Activated T-cell treated with anti-CD3 and anti-CD28 coated beads, Interleukin-2, amount 50 U/mL, for 24 hours (primary cell): ENCODE data around the gene SETBP1.
"Not testable (repeated sequence)": the region's sequence is repeated elsewhere in the genome, so short reads cannot be mapped to it uniquely, and the experiment has no call there.

Experiments
- DNase-seq: peaks from one replicate; pipeline ENCODE4 v3.0.0-alpha.2; 2020
- H3K27ac Mint-ChIP-seq: 2 replicates; pipeline ENCODE4 v1.8.0; 2020; ENCODE audit warnings: mild to moderate bottlenecking, mixed read lengths
- H3K27me3 Mint-ChIP-seq: 2 replicates; pipeline ENCODE4 v1.8.0; 2020; ENCODE audit warnings: mixed read lengths
- H3K36me3 Mint-ChIP-seq: 2 replicates; pipeline ENCODE4 v1.8.0; 2020; ENCODE audit warnings: low read depth, mixed read lengths
- H3K4me1 Mint-ChIP-seq: 2 replicates; pipeline ENCODE4 v1.8.0; 2020; ENCODE audit warnings: low read depth, mixed read lengths
- H3K4me3 Mint-ChIP-seq: 2 replicates; pipeline ENCODE4 v1.8.0; 2020; ENCODE audit warnings: mild to moderate bottlenecking, moderate library complexity, mixed read lengths
- H3K9me3 Mint-ChIP-seq: 2 replicates; pipeline ENCODE4 v1.8.0; 2020; ENCODE audit warnings: mixed read lengths

The SETBP1 gene

GRCh38 chr18:44800766-44801165 is 120.1 kb downstream of the SETBP1 start:
- not testable (repeated sequence) for H3K27me3 Mint-ChIP-seq, DNase-seq, H3K27ac Mint-ChIP-seq, H3K9me3 Mint-ChIP-seq, H3K4me3 Mint-ChIP-seq
- Mint-ChIP-seq H3K36me3 (peaks cover 12% of the 10 kb centered on the region), H3K4me1 (peaks cover 72% of the 10 kb centered on the region)

DNA sequence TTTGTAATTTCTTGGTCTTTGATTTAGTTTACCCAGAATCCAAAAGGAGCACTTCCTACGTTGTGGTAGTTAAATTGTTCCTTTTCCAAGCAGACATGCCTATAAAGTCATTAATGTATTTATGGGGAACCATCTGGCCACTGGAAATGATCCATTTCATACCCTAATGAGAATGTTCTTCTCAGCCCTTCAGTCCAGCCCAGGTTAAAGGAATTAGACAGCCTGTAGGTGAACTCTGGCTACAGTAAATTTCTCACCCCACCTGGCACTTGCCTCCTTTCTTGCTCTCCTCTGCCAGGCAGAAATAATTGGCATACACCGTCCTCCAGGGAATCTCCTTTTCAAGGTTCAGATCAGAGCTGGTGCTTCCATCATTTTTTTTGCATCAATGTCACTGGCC is 121.1 kb downstream of the SETBP1 start:
- DNase-seq, result no peak
- peaks cover 12% of the 10 kb centered on the region for H3K36me3 Mint-ChIP-seq
- H3K27me3 Mint-ChIP-seq, result peaks cover 4% of the 10 kb centered on the region
- peaks cover 9% of the 10 kb centered on the region for H3K9me3 Mint-ChIP-seq
- peaks cover 70% of the 10 kb centered on the region for H3K4me1 Mint-ChIP-seq
- no peak overlapping the region for H3K4me3 Mint-ChIP-seq
- H3K27ac Mint-ChIP-seq, result no peak overlapping the region

- H3K9me3 Mint-ChIP-seq, result peaks cover 9% of the 10 kb centered on the region
- no peak for DNase-seq
- peaks cover 4% of the 10 kb centered on the region for H3K27me3 Mint-ChIP-seq
- peaks cover 12% of the 10 kb centered on the region for H3K36me3 Mint-ChIP-seq
- H3K4me1 Mint-ChIP-seq, result peaks cover 66% of the 10 kb centered on the region
- no peak overlapping the region for H3K27ac Mint-ChIP-seq
- H3K4me3 Mint-ChIP-seq, result no peak overlapping the region
Observed at GRCh38 chr18:44802508-44802907, 121.8 kb downstream of the SETBP1 start.

GRCh38 chr18:44803019-44803650 is 122.4 kb downstream of the SETBP1 start:
- peaks cover 12% of the 10 kb centered on the region for H3K36me3 Mint-ChIP-seq
- peaks cover 9% of the 10 kb centered on the region for H3K9me3 Mint-ChIP-seq
- H3K4me3 Mint-ChIP-seq, result no peak overlapping the region
- H3K4me1 Mint-ChIP-seq, result peaks cover 65% of the 10 kb centered on the region
- peaks cover 4% of the 10 kb centered on the region for H3K27me3 Mint-ChIP-seq
- DNase-seq, result no peak
- no peak overlapping the region for H3K27ac Mint-ChIP-seq

GRCh38 chr18:44804033-44804432 is 123.3 kb downstream of the SETBP1 start:
- Mint-ChIP-seq H3K4me3 (no peak overlapping the region), H3K36me3 (peaks cover 12% of the 10 kb centered on the region), H3K27me3 (peaks cover 4% of the 10 kb centered on the region), H3K27ac (peak overlapping the region; percentile 32), H3K9me3 (peaks cover 9% of the 10 kb centered on the region), H3K4me1 (peaks cover 56% of the 10 kb centered on the region)
- DNase-seq, result no peak

DNA sequence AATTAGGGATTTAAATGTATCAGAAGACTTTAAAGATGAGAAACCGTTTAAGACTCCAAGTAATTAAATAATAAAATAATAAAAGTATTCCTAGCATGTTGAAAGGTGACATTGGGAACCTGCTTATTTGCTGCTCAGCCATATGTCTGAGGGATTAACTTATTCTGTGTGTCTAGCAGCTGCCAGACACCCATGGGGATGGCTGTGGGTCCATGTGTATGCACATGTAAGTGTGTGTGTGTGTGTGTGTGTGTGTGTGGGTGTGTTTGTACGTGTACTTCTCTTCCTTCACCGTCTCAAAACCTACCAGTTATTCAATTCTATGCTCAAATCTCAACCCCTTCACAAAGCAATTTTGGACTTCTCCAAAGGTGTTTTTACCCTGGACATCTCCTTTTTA is 124.5 kb downstream of the SETBP1 start:
- Mint-ChIP-seq H3K27me3 (peaks cover 7% of the 10 kb centered on the region), H3K9me3 (peaks cover 9% of the 10 kb centered on the region), H3K4me3 (no peak overlapping the region), H3K36me3 (peaks cover 11% of the 10 kb centered on the region), H3K4me1 (peaks cover 44% of the 10 kb centered on the region), H3K27ac (no peak overlapping the region)
- no peak for DNase-seq

GRCh38 chr18:44805643-44806042 is 125.0 kb downstream of the SETBP1 start:
- H3K4me3 Mint-ChIP-seq, result no peak overlapping the region
- peaks cover 5% of the 10 kb centered on the region for H3K9me3 Mint-ChIP-seq
- H3K27me3 Mint-ChIP-seq, result peaks cover 9% of the 10 kb centered on the region
- no peak overlapping the region for H3K27ac Mint-ChIP-seq
- H3K4me1 Mint-ChIP-seq, result peaks cover 40% of the 10 kb centered on the region
- H3K36me3 Mint-ChIP-seq, result peaks cover 7% of the 10 kb centered on the region
- DNase-seq, result no peak

GRCh38 chr18:44807766-44808165 is 127.1 kb downstream of the SETBP1 start:
- H3K27ac Mint-ChIP-seq, result no peak overlapping the region
- H3K4me3 Mint-ChIP-seq, result no peak overlapping the region
- H3K27me3 Mint-ChIP-seq, result peaks cover 5% of the 10 kb centered on the region
- H3K36me3 Mint-ChIP-seq, result no peaks in the 10 kb centered on the region
- DNase-seq, result no peak
- H3K4me1 Mint-ChIP-seq, result peaks cover 33% of the 10 kb centered on the region
- no peaks in the 10 kb centered on the region for H3K9me3 Mint-ChIP-seq

DNA sequence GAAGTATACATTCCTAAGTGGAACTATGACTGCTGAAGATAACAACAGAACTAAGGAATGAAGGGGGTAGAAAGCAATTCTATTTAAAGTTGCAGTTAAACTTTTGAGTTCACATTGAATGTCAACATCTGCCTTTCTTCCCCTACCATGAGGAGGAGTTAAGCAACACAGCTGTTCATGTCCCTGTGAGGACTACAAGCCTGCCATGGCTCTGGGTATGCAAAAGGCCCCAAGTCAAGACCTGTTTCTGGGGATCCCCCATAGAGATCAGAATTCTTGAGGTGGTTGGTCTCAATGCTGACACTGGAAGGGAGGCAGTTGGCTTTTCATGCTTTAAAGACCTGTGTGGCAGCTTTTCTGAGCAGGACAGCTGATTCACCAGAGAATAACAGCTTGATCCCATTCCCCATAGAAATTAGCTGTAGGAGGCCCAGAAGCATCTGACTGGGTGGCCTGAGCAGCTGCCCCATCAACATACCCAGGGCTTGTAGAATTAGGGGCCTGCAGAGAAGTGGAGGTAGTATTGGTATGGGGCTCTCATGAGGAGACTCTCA is 131.0 kb downstream of the SETBP1 start:
- peaks cover 6% of the 10 kb centered on the region for H3K4me1 Mint-ChIP-seq
- H3K27ac Mint-ChIP-seq, result no peak overlapping the region
- H3K36me3 Mint-ChIP-seq, result no peaks in the 10 kb centered on the region
- no peaks in the 10 kb centered on the region for H3K9me3 Mint-ChIP-seq
- peaks cover 8% of the 10 kb centered on the region for H3K27me3 Mint-ChIP-seq
- H3K4me3 Mint-ChIP-seq, result no peak overlapping the region
- no peak for DNase-seq

GRCh38 chr18:44812426-44812825 is 131.7 kb downstream of the SETBP1 start:
- Mint-ChIP-seq H3K36me3 (no peaks in the 10 kb centered on the region), H3K4me1 (peaks cover 6% of the 10 kb centered on the region), H3K27ac (no peak overlapping the region), H3K4me3 (no peak overlapping the region), H3K27me3 (peaks cover 8% of the 10 kb centered on the region), H3K9me3 (no peaks in the 10 kb centered on the region)
- no peak for DNase-seq

DNA sequence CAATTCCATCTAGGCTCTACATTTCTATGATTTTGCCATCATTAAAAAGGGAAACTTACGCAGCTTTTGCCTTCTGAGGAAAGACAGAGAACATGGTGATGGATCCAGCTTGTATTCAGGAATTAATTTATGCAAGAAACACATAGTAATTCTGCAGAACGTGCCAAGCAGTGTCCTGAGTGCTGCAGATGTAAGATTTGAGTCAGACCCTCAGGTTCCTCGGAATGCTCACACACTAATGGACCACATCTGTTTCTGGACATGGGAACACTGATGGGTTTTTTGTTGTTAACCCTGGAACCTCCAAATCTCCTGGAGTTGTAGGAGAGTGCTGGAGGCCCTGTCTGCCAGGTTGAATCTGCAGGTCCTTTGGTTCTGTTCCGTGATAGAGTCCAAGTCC is 132.9 kb downstream of the SETBP1 start:
- Mint-ChIP-seq H3K4me3 (no peak overlapping the region), H3K4me1 (peaks cover 5% of the 10 kb centered on the region), H3K9me3 (no peaks in the 10 kb centered on the region), H3K36me3 (no peaks in the 10 kb centered on the region), H3K27me3 (peaks cover 8% of the 10 kb centered on the region), H3K27ac (no peak overlapping the region)
- no peak for DNase-seq

GRCh38 chr18:44815108-44815507 is 134.4 kb downstream of the SETBP1 start:
- DNase-seq, result no peak

GRCh38 chr18:44816050-44816449 is 135.4 kb downstream of the SETBP1 start:
- no peaks in the 10 kb centered on the region for H3K36me3 Mint-ChIP-seq
- no peak for DNase-seq

More at GRCh38 chr18:44815108-44815507, 134.4 kb downstream of the SETBP1 start:
- H3K9me3 Mint-ChIP-seq, result no peaks in the 10 kb centered on the region
- no peaks in the 10 kb centered on the region for H3K36me3 Mint-ChIP-seq
- H3K27ac Mint-ChIP-seq, result no peak overlapping the region
- H3K27me3 Mint-ChIP-seq, result peaks cover 6% of the 10 kb centered on the region
- H3K4me1 Mint-ChIP-seq, result peaks cover 16% of the 10 kb centered on the region
- H3K4me3 Mint-ChIP-seq, result no peak overlapping the region

DNA sequence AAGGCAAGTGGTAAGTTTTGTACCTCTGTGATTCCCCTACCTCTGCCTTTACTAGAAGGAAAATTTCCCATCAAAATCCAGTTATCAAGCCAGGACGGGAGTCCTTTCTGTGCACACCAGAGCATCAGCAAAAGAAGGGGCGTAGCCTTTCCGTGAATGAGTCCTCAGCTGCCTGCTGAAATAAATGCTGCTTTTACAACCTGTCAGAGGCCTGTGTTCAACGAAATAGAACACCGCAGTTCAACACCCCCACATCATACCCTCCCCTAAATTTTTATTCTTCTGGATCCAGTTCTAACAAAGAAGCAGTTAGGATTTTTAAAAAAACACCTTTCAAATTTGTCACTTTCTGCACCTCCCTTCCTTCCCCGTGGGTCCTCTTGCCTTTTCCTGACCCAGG is 135.8 kb downstream of the SETBP1 start:
- H3K9me3 Mint-ChIP-seq, result no peaks in the 10 kb centered on the region
- DNase-seq, result no peak
- peaks cover 16% of the 10 kb centered on the region for H3K4me1 Mint-ChIP-seq
- no peaks in the 10 kb centered on the region for H3K36me3 Mint-ChIP-seq
- H3K27ac Mint-ChIP-seq, result no peak overlapping the region
- peaks cover 7% of the 10 kb centered on the region for H3K27me3 Mint-ChIP-seq
- no peak overlapping the region for H3K4me3 Mint-ChIP-seq

More at GRCh38 chr18:44816050-44816449, 135.4 kb downstream of the SETBP1 start:
- no peaks in the 10 kb centered on the region for H3K9me3 Mint-ChIP-seq
- H3K27me3 Mint-ChIP-seq, result peaks cover 7% of the 10 kb centered on the region
- H3K4me3 Mint-ChIP-seq, result no peak overlapping the region
- H3K4me1 Mint-ChIP-seq, result peaks cover 16% of the 10 kb centered on the region
- no peak overlapping the region for H3K27ac Mint-ChIP-seq

GRCh38 chr18:44817831-44818473 is 137.3 kb downstream of the SETBP1 start:
- Mint-ChIP-seq H3K36me3 (no peaks in the 10 kb centered on the region), H3K27me3 (peaks cover 14% of the 10 kb centered on the region), H3K27ac (no peak overlapping the region), H3K9me3 (no peaks in the 10 kb centered on the region), H3K4me3 (no peak overlapping the region), H3K4me1 (peaks cover 16% of the 10 kb centered on the region)
- DNase-seq, result no peak
